Stimulated activated CD8-positive, alpha-beta memory T cell treated with anti-CD3 and anti-CD28 coated beads, Interleukin-7, amount 100 ng/mL, for 4 hours (primary cell): Measurements from ENCODE around the gene EDC3.
"Not testable (repeated sequence)": the region's sequence is repeated elsewhere in the genome, so short reads cannot be mapped to it uniquely, and the experiment has no call there.

Source experiments
- DNase-seq, 2 donors: peaks; one replicate each; pipeline ENCODE4 v3.0.0-alpha.2; 2020; ENCODE audit warnings: low read depth in 2 of 2

EDC3 gene

DNA sequence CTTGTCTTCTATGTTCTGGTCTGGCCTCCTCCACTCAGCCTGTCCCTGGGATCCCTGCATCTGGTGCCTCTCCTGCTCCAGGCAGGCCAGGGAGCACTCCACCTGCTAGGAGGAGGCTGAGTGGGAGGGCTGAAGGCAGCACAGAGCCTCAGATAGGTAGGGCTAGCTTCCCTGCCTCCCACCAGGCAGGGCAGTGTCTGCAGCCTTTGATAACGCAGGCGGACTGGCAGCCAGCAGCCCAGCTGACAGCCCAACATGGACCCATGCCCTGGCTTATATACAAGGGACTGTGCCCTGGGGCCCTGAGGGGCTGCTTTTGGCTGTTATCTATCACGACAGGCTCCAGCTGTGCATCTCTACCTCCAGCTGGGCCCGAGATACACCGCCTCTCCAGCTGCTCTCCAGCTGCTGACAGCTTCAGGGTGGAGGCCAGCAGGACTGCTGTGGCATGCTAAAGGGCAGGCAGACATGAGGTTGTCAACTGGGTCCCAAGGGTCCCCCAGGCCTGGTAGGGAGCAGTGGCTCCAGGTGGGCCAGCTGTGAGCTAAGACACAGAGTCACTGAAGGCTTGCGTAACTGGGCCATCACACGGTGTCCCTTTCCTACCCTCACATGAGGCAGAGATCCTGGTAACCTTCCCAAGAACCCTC is 85.4 kb downstream of the EDC3 start:
- no peak for DNase-seq

DNA sequence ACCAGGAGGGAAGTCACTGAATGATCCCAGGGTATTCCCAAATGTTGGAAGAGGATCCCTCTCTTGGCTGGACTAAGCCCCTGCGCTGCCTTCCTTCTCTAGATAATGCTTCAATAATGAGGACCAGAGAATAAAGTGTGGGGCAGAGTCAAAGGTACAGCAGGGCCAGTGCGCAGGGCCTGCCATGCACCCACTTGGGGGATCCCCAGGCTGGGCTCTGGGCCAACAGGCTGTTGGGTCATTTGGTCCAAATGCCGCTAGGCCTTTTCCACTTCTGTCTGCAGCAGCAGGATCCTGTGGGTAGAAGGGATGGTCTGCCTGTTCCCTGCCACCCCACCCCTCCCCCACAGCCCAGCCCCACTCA is 85.9 kb downstream of the EDC3 start:
- DNase-seq, result no peak

DNA sequence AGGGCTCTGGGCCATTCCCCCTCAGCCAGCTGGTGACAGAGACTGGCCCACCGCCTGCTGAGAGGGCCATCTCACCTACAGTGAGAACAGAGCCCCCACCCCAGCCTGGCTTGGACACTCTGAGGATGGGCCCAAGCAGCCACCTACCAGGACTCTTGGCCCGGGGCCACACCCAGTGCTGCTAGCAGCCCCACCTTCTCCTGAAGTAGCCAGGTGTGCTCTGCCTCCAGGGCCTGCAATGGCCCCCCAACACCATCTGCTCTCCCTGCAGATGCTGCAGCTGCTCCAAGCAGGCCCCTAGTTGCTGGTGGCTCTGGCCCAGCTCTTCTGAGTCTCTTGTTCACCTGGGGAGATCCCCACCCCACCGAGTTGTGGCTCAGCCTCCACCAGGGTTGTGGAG is 87.0 kb downstream of the EDC3 start:
- no peak for DNase-seq

DNA sequence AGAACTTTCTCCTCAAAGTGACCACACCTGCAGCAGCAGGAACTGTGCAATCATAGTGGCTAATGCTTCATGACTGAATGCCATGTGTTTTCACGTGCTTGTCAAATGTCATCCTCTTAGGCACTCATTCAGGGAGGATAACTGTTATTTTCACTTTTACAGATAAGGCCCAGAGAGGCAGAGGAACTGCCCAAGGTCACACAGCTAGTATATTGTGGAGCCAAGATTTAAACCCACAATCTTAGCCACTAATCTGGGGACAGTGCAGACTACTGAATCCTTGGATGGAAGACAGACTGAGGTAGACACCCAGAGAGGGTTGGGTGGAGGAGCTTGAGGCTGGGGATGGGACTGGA is 90.1 kb downstream of the EDC3 start:
- DNase-seq, result no peak

DNA sequence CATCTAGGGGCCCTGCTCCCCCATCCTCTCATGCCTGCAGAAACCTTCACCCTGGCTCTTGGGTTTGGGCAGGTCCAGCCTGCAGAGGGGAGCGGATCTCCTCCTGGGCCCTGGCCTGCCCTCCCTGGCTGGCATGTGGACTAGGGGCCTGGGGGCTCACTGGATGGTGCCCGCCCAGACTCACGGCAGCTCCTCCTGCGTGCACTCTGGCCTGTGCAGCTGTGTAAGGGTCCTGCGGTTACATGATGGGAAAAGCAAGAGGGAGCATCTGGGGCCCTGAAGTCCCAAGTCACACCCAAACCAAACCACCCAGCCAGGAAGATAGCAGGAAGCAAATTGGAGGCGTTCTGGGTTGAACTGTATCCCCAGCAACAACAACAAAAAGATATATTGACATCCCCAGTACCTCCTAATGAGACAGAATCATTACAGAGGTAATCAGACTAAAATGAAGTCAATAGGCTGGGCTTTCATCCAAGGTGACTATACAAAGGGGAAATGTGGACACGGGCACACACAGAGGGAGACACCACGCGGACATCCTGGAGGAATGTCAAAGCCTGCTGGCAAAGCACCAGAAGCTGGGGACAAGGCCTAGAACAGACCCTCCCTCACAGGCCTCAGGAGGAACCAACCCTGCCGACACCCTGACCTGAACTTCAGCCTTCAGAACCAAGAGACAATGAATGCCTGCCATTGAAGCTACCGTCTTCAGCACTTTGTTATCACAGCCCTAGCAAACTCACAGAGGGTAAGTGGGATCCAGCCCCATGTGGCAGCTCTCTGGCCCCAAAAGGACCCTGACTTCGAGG is 90.6 kb downstream of the EDC3 start:
- DNase-seq, result no peak

DNA sequence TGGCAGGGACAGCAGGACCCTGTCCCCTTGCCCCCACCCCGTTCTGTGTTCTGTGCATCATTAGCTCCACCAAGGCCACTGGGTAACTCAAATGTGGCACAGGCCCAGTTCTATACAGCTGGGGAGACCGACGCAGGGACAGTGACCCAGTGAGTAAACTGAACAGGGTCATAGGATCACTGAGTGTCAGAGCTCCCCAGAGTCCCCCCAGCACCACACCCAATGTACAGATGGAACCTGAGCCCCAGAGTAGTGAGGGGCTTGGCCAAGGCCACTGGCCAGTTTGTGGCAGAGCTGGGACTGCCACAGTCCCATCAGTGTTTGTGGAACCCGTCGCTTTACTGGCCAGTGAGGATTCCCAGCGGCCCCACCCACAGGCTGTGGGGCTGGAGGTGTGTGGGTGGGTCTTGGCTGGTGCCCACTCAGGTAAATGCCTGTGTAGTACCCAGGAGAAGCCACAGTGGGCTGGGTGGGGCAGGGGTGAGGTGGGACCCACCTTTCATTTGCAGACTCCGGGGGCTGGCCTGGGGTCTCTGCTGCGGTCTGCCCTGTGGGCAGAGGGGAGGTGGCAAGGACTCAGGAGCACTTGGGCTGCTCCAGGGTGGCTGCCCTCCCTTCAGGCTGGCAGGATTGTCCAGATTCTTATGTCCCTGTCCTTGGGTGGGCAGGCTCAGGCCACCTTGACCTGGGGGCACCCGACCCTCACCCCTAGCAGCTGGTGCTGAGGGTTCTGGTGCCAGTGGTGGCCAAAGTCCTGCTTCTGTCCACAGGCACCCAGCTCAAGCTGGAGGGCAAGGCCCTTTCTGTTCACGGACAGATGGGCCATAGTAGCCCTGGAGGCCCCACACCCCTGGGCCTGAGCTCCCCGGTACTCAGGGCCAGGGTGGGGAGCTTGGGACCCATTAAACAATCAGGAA is 91.8 kb downstream of the EDC3 start:
- DNase-seq, result no peak

DNA sequence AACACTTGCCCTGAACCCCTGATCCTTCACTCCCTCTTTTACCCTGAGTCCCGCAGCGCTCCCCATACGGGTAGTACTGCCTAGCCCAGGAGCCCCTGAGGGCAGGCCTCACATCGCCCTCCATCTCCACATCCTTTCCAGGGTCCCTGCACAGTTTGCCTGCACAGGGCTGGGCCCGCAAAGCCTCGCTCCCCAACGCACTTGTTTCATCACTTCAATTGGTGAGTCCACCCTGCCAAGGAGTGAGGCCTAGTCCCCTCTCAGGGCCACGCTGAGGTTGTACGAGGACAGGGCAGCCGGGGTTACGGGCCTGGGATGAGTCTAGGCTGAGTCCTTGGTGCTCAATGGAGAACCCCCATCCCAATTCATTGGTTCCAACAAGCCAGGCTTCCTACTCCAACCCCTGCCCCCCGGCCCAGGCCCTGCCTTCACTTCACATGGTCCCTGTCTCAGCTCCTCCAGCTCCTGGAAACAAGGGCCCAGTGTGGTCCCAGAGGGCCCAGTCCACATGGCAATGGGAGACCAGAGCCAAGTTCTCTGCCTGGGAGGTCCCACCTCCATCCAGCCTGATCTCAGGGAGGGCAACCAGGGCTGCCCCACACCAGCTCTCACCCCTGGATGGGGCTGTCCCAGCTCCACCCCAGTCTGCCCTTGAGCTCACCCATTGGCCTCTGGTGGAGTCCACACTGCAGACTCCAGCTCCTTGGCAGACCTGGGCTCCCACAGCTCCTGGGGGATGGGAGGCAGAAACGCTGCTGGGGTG is 92.6 kb downstream of the EDC3 start:
- DNase-seq, result no peak

DNA sequence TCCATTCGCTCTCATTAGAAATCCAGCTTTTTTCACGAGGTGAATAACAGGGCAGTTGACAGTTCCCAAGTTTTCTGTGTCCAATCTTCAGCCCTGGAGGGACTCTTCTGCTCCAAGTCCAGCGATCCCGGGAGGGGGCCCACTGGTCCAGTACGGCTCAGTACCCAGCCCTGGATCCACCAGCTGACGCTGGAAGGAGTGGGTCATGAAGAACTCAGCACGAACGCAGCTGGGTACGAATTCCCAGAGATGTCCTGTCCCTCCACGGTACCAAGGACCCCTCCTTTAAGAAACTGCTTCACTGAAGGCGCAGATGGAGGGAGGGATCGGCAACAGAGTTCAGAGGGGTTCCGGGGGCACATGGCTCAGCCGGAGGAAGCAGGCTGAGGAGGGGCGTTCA is 96.7 kb downstream of the EDC3 start:
- no peak for DNase-seq

DNA sequence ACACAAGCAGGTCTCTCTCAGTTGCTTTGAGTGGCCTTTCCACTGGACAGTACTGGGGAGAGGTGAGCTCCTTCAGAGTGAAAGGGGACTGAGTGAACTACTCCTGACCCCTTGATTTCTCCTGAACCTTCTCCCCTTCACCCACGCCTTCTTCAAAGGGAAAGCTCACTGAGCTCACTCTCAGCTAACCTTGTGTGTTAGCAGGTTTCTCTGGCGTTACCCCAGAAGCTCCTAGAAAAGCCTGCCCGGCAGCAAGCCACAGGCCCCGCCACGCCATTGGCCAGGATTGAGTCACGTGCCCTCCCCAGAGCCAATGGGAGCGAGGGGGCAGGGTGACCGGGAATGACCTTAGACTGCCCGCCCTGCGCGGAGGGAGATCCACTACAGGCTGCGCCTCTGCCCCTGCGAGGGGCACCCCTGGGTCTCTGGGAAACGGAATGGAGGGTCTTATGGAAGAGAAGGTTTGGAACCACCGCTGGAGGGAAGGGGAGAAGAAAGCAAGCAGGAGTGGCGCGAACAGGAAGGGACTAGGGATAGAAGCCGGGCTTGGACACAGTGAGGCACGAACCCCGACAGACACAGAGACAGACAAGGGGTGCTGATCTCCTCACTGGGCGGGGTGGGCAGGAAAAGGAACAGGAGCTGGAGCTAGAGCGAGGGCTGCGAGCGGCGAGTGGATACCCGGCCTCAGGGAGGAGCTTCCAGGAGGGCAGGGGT is 97.5 kb downstream of the EDC3 start:
- DNase-seq, result peak; percentile 74 to 80

DNA sequence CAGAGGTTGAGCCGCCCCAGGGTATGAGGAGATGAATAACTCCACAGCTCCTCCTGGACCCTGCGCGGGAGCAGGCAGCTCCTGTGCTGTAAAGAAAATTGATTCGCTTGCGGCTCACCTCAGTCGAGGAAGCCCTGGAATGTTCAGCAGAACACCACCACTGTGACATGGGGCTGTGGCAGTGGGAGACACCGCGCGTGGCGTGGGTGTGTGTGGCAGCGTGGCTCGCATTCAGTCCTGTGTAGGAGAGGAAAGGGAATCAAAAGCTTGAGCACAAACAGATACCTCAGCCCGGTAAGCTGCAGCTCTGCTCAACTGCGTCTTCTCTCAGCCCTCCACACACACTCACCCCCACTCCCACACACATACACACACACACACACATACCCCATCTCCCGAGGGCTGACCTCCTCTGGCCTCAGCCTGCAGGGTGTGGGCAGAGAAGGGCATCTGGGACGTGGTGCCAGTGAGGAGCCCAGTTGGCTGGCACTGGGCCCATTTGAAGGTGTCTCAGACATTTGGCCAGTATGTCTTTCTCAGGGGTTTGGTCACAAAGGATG is 98.6 kb downstream of the EDC3 start:
- not testable (repeated sequence) for DNase-seq

DNA sequence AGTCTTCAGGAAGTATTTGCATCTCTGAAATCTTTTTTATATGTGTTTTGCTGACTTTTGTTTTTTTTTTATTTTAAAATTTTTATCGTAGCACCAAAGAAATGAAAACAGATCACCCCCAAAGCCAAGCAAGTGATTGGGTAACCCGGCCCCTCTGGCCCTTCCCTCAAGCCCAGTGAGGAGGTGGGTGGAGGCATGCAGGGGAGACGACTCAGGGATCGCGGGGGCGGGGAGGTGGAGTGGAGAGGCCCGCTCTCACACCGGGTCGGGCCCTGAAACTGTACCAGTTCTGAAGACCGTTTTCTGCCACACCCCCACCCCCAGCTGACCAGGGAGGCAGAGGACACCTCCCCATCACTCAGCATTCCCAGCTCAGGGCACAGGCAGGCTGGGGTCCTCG is 99.1 kb downstream of the EDC3 start:
- not testable (repeated sequence) for DNase-seq

DNA sequence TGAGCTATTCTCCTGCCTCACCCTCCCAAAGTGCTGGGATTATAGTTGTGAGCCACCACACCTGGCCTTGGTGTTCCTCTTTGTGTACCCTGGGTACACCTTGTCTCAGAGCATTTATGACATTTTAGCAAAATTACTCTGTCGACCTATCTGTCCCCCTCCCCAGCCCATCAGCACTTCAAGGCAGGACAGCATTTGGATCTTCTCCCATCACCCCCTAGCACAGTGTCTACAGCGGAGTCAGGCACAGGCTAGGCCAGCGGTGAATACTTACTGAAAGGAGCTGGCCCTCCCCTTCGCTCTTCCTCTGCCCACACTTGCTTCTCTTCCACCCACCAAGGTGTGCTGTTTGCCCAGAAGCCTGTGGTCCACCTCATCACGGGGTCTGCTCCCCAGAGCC is 100.6 kb downstream of the EDC3 start:
- DNase-seq, result no peak

DNA sequence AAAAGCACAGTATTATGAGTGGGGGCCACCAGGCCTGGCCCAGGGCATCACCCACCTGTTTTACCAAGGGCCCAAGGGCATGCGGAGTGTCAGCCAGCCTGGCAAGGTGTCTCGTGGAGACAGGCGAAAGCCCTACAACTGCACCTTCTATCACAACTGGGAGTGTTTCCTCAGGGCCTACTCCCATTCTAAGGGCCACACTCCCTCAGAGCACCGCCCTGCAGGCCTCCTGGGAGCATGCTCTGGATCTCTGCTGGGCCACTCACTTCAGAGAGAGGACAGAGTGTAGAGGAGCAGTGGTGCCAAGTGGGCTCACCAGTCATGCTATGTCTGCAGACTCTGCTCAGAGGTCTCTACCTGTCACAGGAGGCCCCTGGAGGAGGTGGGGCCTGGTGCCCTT is 101.4 kb downstream of the EDC3 start:
- DNase-seq, result no peak

DNA sequence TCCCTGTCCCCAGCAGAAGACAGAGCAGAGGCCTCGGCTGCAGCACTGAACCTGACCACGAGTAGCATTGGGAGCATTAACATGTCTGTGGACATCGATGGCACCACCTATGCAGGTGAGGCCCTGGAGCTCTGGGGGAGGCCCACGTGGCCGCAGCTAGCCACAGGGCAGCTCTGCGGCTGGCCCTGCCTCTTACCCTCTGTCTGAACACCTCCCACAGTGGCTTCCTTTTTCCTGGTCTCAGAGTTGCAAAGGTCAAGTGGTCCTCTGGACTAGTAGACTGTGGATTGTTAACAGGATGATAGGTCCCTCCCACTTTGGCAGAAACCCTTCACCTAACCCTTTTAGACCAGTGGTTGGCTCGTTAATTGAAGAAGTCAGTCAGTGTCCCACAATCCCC is 102.7 kb downstream of the EDC3 start:
- DNase-seq, result no peak

DNA sequence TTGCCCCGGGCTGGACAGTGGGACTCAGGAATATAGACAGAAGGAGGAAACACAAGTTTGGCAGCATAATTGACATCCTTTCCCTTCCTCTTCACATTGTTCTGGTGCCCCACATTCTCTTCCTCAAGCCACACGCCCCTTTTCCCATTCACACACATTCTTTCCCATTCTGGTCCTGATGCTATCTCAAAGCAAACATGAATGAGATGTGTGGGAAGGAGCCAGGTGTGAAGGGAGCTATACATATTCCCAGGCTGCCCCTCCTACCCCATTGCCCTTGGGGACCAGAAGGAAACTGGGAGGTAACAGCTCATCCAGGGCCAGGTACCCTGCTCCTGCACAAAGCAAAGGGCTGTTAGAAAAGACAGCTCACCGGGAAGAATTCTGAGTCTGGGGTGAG is 103.6 kb downstream of the EDC3 start:
- DNase-seq, result no peak

DNA sequence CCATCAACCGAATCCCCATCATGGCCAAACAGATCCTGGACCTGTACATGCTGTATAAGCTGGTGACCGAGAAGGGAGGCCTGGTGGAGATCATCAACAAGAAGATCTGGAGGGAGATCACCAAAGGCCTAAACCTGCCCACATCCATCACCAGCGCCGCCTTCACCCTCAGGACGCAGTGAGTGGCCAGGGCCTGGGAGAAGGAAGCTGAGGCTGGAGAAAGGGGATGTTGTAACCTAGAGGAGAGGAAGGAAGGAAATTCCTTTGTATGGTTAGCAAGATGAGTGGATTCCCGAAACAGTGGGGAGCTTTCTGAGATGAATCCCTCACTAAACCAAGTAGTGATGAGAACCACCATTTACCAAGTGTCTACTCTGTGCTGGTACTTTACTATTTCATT is 106.0 kb downstream of the EDC3 start:
- no peak for DNase-seq

DNA sequence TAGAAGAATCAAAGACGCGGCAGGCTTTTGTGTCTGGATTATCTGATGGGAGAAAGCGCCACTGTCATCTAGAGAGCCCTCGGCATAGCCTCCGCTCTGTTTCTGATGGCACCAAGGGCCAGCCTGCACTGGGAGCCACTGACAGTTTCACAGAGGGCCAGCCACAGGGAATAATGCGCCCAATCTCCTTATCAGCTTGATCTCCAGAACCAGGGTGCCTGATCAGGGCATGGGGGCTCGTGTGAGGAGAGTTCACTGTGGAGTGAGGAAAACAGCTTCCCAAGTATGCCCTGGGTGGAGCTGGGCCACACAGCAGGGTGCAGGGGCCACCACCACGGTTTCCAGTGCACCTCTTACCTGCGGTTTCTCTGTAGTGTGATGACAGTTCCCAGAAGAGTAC is 110.0 kb downstream of the EDC3 start:
- DNase-seq, result no peak

DNA sequence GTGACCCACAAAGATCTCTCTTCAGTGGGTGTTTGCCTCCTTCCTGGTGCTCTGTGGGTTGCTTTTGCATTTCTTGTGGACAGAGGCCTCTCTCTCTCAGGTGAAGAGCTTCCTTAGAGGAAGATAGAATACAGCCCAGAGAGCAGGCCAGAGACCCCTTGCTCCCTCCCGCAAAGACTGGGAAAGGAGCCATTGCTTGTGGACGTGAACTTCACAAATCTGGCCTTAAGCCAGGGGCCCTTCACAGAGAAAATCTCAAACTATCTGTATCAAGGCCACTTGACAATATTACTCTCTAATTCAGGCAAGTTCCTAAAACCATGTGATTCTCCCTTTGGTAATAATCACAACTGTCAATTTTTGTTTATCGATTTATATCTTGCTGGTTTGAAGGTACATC is 110.6 kb downstream of the EDC3 start:
- no peak for DNase-seq

DNA sequence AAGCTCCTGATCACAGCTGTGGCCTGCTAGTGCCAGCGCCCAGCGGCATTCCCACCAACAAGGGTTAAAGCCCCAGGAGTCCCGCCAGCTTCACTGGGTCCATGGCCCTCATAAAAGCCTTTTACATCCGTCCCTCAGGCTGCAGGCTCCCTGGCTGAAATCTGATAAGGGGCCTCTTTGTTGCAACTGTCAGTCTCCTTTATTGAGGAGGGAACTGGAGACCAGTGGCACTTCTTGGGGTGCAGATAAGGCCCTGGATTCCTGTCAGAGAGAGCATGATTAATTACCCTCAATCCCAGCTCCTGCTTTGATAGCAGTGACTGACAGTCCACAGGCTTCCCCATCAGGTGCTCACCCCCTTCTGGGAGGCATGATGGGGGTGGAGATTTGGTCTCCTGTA is 111.0 kb downstream of the EDC3 start:
- no peak for DNase-seq

DNA sequence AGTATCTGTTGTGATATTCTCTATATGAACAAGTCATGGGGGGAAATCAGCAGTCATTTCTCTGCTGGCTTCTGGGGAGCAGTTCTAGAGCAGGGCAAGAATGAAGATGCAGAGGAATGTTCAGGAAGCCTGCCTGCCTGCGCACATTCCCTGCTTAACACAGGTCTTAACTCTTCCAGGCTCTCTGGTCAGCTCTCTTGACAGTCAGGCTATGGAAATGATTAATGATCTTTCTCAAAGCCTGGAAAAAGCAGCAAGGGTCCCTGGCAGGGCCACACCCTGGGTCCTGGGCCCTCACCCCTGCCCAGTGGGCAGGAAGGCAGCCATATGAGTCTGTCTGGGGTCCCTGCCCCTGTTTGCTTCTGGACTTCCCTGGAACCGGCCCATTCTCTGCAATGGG is 111.6 kb downstream of the EDC3 start:
- DNase-seq, result no peak
